ENCODE measurements around the gene PER1. TPM values are rescaled to one million over a fixed set of nuclear protein-coding genes. Genes with fewer than 3 reads are reported as not detected.
A peak's percentile ranks its signal among the peaks of the same experiment; 100 is the strongest.

The PER1 gene
- total RNA-seq, 1 experiment from 2014 or later = 8.3 TPM

DNA sequence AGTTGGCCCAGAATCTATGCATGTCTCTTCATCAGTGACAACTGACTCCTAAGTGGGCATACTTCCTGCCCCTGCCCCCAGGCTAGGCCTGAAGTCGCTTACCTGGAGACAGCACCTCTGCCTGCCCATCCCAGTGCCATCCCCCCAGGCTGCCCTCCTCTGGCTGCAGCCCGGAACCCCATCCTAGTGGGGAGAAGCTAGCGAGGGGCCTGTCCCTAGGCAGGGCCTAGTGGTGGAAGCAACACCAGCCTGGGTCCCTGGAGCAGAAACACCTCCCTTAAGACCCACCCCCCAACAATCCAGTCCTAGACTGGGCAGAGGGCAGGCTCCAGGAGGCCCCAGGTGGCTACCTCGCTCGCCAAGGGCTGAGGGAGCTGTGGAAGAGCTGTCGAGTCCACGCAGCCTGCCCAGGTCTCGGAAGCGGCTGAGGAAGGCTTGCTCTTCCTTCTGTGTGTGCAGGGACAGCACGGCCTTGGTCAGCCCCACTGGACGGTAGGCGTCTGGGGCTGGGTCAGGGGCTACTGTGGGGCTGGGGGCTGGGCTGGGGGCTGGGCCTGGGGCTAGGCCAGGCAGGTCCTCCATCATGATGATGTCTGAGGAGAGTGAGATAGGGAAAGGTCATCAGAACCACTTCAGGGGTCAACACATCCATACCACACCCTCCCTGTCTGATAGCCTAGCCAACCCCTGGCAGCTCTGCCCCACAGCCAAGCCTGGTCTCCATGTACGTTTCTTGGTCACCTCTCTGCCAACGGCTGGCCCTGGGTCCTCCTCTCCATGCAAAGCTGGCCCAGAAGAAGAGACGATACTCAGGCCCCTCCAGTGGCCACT is 7.6 kb downstream of the PER1 start:
- Histone ChIP-seq H3K9me3 (replicated peaks) (no peaks in the 10 kb centered on the region), H3K4me1 (replicated peaks) (no peaks in the 10 kb centered on the region; the same call in 1 of the 2 replicates), H3K27me3 (replicated peaks) (no peaks in the 10 kb centered on the region), H3K4me3 (no peak overlapping the region), H3K27ac (no peak overlapping the region), H3K36me3 (peaks cover 68% of the 10 kb centered on the region)
- peak in 1 of 2 experiments; percentile 40 for DNase-seq (ENCODE audit: low read depth in 1 of 2, low spot score in 2 of 2)

DNA sequence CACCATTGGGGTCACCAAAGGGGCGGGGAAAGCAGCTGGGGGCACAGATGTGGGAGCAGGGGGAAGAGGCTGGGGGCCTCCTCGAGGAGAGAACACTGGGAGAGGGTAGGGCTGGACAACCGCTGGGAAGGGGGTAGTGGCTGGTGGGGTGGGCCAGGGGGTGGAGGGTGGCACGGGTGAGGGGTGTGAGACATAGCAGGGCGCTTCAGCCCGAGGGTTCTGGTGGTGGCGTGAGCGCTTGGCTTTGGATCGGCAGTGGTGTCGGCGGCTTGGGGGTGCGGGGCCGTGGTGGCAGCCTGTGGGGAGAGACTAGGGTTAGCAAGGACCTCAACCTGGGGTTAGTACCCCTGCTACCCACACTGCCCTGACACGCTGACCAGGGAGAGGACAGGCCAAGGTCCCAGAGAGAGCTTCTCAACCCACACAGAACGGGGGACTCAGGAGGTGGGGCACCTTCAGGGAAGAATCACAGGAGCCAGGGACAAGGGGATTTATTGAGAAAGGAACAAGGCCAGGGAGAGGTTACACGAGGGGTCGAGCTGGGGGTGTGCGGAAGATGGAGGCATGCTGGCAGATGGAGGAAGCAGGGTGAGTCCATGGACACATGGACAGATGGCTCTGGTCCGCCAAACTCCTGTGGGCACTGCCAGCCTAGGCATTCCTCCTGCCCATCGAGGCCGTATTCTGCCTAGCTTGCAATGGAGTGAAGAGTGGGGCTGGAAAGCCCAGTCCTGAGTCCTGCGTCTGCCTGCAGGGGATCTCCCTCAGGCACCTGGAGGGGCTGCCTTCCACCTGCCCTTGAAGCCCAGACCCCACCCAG is 8.4 kb downstream of the PER1 start:
- no peaks in the 10 kb centered on the region for H3K27me3 ChIP-seq (replicated peaks)
- H3K27ac ChIP-seq = no peak overlapping the region
- DNase-seq (ENCODE audit: low read depth in 1 of 2, low spot score in 2 of 2) = peak in 1 of 2 experiments; percentile 36
- no peak overlapping the region for H3K4me3 ChIP-seq
- no peaks in the 10 kb centered on the region for H3K9me3 ChIP-seq (replicated peaks)
- H3K4me1 ChIP-seq (replicated peaks) = no peaks in the 10 kb centered on the region; the same call in 1 of the 2 replicates
- peaks cover 61% of the 10 kb centered on the region for H3K36me3 ChIP-seq

DNA sequence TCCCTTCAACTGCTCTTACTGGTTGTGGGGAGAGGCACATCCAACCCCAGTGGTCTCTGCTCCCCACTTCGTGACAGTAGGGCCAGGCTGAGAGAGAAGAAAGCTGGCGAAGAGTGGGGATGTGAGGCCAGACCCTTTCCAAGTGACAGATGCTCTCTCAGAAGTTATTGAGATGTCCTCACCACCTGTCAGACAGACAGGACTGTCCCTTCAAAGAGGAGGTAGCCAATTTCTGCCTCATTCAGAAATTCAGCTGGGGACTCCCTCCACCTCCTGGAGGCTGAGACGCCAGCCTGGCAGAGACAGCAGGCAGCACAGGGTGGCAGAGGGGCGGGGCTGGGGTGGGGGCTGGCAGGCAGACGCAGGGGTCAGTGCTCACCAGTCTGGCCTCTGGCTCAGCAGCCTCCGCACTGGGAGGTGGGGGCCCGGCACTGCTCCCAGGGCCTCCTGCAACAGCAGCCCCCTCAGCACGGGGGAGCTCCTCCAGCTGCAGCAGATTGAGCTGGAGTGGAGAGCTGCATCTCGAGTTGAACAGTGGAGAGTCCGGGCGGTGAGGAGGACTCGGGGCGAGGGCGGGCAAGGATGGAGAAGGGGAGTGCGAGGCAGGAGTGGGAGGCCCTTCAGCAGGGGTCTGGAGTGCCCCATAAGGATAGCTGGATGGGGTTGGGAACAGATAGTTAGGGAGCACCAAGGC is 9.2 kb downstream of the PER1 start:
- Histone ChIP-seq H3K27ac (no peak overlapping the region), H3K27me3 (replicated peaks) (no peaks in the 10 kb centered on the region), H3K4me3 (no peak overlapping the region), H3K4me1 (replicated peaks) (peaks cover 3% of the 10 kb centered on the region; the same call in 1 of the 2 replicates), H3K36me3 (peaks cover 54% of the 10 kb centered on the region), H3K9me3 (replicated peaks) (no peaks in the 10 kb centered on the region)
- peak in 1 of 2 experiments; percentile 41 for DNase-seq (ENCODE audit: low read depth in 1 of 2, low spot score in 2 of 2)

DNA sequence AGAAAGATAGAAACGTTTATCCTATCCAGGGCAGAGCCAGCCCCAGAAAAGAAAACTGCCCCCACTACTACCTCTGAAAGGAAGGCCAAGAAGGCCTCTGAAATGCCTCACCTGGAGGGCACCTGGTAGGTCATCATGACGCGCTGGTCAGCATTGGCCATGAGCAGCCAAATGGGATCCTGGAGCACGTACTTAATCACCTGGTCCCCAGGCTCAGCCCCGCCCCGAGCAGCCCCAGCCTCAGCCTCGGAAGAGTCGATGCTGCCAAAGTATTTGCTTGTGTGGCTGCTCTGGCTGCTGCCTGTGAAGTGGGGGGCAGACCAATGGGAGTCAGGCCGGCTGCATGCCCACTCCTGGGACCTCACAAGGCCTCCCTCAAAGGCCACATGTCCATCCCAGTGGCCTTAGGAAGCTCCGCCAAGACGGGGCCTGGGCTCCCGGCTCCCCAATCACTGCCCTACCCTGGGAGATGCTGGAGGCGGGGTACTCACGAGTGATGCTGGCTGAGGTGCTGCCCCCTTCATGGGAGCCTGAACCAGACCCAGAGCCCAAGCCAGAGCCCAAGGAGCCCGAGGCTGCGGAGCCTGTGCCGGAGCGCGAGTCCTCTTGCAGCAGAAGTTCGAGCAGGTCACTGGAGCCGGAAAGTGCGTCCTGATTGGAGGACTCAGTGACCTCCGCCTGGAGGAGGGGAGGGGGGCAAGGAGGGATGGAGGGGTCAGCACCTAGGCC is 9.9 kb downstream of the PER1 start:
- Histone ChIP-seq H3K27me3 (replicated peaks) (no peaks in the 10 kb centered on the region), H3K4me3 (no peak overlapping the region), H3K9me3 (replicated peaks) (no peaks in the 10 kb centered on the region), H3K27ac (no peak overlapping the region), H3K4me1 (replicated peaks) (peaks cover 7% of the 10 kb centered on the region), H3K36me3 (peaks cover 46% of the 10 kb centered on the region)
- DNase-seq (ENCODE audit: low read depth in 1 of 2, low spot score in 2 of 2) = peak in 1 of 2 experiments; percentile 36

DNA sequence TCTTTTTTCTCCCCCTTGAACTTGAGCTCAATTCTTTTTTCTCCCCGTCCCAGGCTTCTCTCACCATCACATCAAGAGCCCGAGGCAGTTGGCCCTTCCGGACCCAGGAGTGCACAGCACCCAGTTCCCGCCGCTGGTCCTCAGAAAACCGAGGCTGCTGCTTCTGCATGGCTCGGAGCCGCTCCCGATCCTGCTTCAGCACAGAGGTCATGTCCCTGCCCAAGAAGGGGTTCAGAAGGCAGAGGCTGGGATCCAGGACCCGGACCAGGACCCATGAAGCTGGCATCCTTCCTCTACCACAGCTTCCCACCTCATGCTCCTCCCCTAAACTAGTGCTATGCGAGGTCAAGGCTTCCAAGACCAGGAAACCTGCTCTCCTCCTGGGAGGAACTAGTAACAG is 10.5 kb downstream of the PER1 start:
- no peak for DNase-seq (ENCODE audit: low read depth in 1 of 2, low spot score in 2 of 2)
- Histone ChIP-seq H3K4me3 (no peak overlapping the region), H3K4me1 (replicated peaks) (peaks cover 7% of the 10 kb centered on the region), H3K9me3 (replicated peaks) (no peaks in the 10 kb centered on the region), H3K36me3 (peaks cover 41% of the 10 kb centered on the region), H3K27ac (no peak overlapping the region), H3K27me3 (replicated peaks) (no peaks in the 10 kb centered on the region)

DNA sequence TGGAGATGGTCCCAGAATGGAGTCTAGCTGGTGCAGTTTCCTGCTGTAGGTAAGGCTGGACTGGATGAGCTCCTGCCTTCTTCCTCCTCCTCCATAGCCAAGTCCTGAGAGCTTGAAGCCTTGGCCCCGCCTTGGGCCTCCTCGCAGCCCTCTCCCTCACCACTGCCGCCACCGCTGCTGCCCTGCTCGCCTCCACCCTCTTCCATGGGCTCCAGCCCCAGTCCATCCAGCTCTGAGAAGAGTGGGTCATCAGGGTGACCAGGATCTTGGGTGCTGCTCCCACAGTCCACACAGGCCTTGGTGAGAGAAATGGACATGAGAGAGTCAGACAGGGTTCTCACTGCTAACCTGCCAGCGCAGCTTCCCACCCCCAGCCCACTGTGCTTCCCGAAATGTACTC is 11.2 kb downstream of the PER1 start:
- Histone ChIP-seq H3K36me3 (peaks cover 34% of the 10 kb centered on the region), H3K27ac (no peak overlapping the region), H3K4me3 (no peak overlapping the region), H3K4me1 (replicated peaks) (peaks cover 7% of the 10 kb centered on the region), H3K9me3 (replicated peaks) (no peaks in the 10 kb centered on the region), H3K27me3 (replicated peaks) (no peaks in the 10 kb centered on the region)
- DNase-seq (ENCODE audit: low read depth in 1 of 2, low spot score in 2 of 2) = no peak

DNA sequence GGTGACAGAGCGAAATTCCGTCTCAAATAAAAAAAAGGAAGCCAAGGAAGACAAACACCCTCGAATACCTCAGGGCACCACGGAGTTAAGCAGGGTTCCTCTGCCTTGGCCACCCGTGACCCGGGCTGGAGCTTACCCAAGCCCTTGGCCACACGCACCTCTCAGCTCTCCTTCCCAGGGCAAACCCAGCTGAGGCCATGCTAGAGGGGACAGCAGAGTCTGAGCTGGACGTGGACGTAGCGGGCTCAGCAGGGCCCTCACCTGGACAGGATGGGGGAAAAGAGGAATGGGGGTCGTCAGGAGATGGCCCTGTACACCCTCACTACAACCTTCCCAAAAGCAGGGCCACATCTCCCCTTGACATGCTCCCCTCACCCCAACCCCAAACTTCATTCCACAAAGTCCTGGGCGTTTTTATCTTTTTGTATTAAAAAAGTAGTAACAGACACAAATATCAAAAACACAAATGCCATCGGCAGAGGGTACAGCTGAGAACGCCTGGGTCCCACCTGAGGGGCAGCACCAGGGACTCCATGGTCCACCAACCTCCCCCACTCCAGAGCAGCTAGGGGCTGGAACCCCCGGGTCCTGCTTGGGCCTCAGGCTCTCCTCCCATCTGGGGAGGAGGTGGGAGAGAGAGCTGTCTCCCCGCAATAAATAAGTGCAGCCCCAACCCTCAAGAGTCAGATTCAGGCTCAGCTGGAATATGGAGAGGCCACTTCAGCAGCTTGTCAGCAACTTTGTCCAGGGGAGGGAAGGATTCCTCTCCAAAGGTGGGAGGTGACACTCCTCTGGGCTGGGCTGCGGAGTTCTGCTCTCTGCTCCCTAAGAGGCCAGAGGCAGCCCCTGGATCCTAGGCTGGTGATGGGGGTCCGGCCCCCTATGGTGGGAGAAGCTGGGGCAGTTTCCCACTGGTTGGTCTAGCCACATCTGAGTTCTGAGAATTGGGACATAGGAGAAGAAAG is 11.9 kb downstream of the PER1 start:
- Histone ChIP-seq H3K27me3 (replicated peaks) (no peaks in the 10 kb centered on the region), H3K9me3 (replicated peaks) (no peaks in the 10 kb centered on the region), H3K27ac (no peak overlapping the region), H3K36me3 (peaks cover 27% of the 10 kb centered on the region), H3K4me3 (no peak overlapping the region), H3K4me1 (replicated peaks) (peaks cover 7% of the 10 kb centered on the region)
- DNase-seq (ENCODE audit: low read depth in 1 of 2, low spot score in 2 of 2) = no peak

DNA sequence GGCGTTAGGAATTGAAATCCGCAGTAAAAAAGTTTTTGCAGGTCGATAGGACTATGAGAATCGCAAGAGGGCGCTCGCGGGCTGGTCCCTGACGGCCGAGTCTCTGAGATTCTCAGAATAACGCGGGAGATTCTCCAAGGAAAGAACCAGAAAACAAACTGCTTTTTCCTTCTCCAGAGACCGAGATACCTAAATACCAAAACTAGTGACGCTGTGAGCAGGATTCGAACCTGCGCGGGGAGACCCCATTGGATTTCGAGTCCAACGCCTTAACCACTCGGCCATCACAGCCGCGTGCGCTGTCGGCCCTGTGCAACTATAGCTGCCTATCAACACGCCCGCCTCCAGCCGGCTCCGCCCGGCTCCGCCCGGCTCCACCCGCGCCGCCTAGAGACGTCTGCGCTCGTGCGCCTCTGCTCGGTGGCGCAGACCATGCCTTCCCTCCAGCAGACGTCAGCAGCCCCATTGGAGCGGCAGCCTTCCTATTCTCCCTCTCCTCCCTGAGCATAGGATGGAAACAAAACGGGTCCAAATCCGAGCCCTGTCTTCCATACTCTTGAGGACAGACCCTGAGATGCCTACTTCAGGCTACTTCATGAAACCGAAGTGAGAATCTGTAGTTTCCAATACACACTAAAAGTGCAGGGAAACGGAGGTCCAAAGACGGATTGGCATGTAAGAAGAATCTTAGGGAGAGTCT is 13.4 kb downstream of the PER1 start:
- Histone ChIP-seq H3K4me3 (peak overlapping the region; percentile 36), H3K4me1 (replicated peaks) (peaks cover 12% of the 10 kb centered on the region), H3K27me3 (replicated peaks) (no peaks in the 10 kb centered on the region), H3K36me3 (peaks cover 20% of the 10 kb centered on the region), H3K9me3 (replicated peaks) (no peaks in the 10 kb centered on the region), H3K27ac (peak overlapping the region; percentile 19)
- DNase-seq (ENCODE audit: low read depth in 1 of 2, low spot score in 2 of 2) = peak; percentile 94 to 99

DNA sequence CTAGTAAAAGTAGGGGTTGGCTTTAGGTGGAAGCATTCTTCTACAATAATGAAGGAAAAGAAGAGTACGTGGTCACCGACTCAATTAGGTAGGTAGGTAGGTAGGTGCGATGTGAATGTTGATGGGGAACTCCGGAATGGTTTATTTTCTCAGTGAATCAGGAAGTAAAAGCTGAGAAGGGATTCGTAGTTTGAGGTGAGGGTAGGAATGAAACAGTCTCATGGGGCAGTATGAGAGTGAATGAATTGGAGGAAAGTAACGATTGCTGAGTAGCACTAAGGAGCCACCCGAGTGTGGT is 13.9 kb downstream of the PER1 start:
- peaks cover 17% of the 10 kb centered on the region for H3K4me1 ChIP-seq (replicated peaks)
- H3K36me3 ChIP-seq = peaks cover 20% of the 10 kb centered on the region
- H3K9me3 ChIP-seq (replicated peaks) = no peaks in the 10 kb centered on the region
- peak overlapping the region; percentile 32 for H3K4me3 ChIP-seq
- peak overlapping the region; percentile 6 for H3K27ac ChIP-seq
- DNase-seq (ENCODE audit: low read depth in 1 of 2, low spot score in 2 of 2) = no peak
- H3K27me3 ChIP-seq (replicated peaks) = no peaks in the 10 kb centered on the region

DNA sequence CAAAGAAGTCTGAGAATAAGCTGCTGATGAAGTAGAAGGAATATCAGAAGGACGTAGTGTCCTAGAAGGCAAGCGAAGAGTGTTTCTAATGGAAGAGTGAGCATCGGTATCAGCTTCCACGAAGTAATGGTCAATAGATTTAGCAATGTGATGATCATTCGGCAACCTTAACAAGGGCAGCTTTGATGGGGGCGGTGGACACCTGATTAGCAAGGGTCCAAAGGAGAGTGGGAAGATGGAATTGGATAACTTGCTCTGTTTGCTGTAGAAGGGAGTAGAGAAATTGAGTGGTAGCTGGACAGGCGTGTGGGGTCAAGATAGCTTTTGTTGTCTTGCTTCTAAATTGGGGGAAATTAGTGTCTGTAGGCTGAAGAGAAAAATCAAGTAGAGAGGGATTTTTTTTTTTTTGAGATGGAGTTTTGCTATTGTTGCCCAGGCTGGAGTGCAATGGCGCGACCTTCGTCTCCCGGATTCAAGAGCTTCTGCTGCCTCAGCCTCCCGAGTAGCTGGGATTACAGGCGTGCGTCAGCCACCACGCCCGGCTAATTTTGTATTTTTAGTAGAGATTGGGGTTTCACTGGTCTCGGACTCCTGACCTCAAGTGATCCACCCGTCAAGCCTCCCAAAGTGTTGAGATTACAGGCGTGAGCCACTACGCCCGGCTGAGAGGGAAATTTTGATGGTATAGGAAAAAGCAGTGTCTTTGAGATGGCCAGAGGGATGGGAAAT is 14.4 kb downstream of the PER1 start:
- peak overlapping the region; percentile 32 for H3K4me3 ChIP-seq
- no peaks in the 10 kb centered on the region for H3K9me3 ChIP-seq (replicated peaks)
- peaks cover 20% of the 10 kb centered on the region for H3K36me3 ChIP-seq
- H3K27me3 ChIP-seq (replicated peaks) = no peaks in the 10 kb centered on the region
- peak overlapping the region; percentile 6 for H3K27ac ChIP-seq
- DNase-seq (ENCODE audit: low read depth in 1 of 2, low spot score in 2 of 2) = peak in 1 of 2 experiments; percentile 23
- peaks cover 17% of the 10 kb centered on the region for H3K4me1 ChIP-seq (replicated peaks)

DNA sequence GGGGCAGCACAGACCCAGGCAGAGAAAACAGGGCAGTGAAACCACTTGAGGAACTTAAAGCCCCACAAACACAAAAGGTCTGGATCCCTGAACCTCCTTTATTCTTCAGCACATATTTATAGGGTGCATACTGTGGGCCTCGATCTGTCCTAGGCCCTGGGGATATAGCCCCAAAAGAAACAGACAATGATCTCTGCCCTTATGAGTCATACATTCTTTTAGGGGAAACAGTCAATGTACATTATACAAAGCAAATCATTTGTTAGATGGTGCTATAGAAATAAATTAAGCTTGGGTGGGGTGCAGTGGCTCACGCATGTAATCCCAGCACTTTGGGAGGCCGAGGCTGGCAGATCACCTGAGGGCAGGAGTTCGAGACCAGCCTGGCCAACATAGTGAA is 18.3 kb downstream of the PER1 start:
- Histone ChIP-seq H3K36me3 (no peaks in the 10 kb centered on the region), H3K4me3 (no peak overlapping the region), H3K27me3 (replicated peaks) (no peaks in the 10 kb centered on the region), H3K27ac (no peak overlapping the region), H3K4me1 (replicated peaks) (peaks cover 17% of the 10 kb centered on the region), H3K9me3 (replicated peaks) (no peaks in the 10 kb centered on the region)
- DNase-seq (ENCODE audit: low read depth in 1 of 2, low spot score in 2 of 2) = peak in 1 of 2 experiments; percentile 27
